HL-60/S4 treated with phorbol 12-myristate 13-acetate at 8.2 ng/mL for 4 days and 3 days (cell line): Measurements from ENCODE around the gene HVCN1.
"Not testable (repeated sequence)": the region's sequence is repeated elsewhere in the genome, so short reads cannot be mapped to it uniquely, and the experiment has no call there.

Experiments
- in situ Hi-C: fragments of 300-500 bp; cut with MboI; formaldehyde crosslinking; loops from 2 replicates; pipeline ENCODE4 v1.15.0; 2022; ENCODE audit warnings: low sequenced_read_pairs

The HVCN1 gene

GRCh38 chr12:110688446-110689280 lies at the start of gene HVCN1:
TSS of gene HVCN1 (minus strand) at chr12:110689115. CDS start at chr12:110683245, 5,870 bp downstream.
- in situ Hi-C loops, result no loop called here

GRCh38 chr12:110737532-110737931 lies 48.6 kb upstream of the HVCN1 start:
- in situ Hi-C loops, result no loop called here

GRCh38 chr12:110737016-110737415 lies 48.1 kb upstream of the HVCN1 start:
- in situ Hi-C loops, result not testable (repeated sequence)

- in situ Hi-C loops, result no loop called here
Observed at GRCh38 chr12:110733900-110734299, 45.0 kb upstream of the HVCN1 start.

- in situ Hi-C loops, result no loop called here
Observed at GRCh38 chr12:110733089-110733715, 44.3 kb upstream of the HVCN1 start.

- in situ Hi-C loops, result no loop called here
Observed at GRCh38 chr12:110732572-110732971, 43.7 kb upstream of the HVCN1 start.

GRCh38 chr12:110731479-110731878 lies 42.6 kb upstream of the HVCN1 start:
- in situ Hi-C loops, result no loop called here

- in situ Hi-C loops, result no loop called here
Observed at GRCh38 chr12:110728628-110729027, 39.7 kb upstream of the HVCN1 start.

- in situ Hi-C loops, result no loop called here
Observed at GRCh38 chr12:110726708-110727369, 37.9 kb upstream of the HVCN1 start.

- in situ Hi-C loops, result no loop called here
Observed at GRCh38 chr12:110726028-110726427, 37.1 kb upstream of the HVCN1 start.

- in situ Hi-C loops, result no loop called here
Observed at GRCh38 chr12:110725267-110725666, 36.4 kb upstream of the HVCN1 start.

- in situ Hi-C loops, result not testable (repeated sequence)
Observed at GRCh38 chr12:110722892-110723291, 34.0 kb upstream of the HVCN1 start.

- in situ Hi-C loops, result no loop called here
Observed at GRCh38 chr12:110721570-110721969, 32.7 kb upstream of the HVCN1 start.

- in situ Hi-C loops, result no loop called here
Observed at GRCh38 chr12:110720516-110720915, 31.6 kb upstream of the HVCN1 start.

- in situ Hi-C loops, result no loop called here
Observed at GRCh38 chr12:110718222-110718908, 29.4 kb upstream of the HVCN1 start.

GRCh38 chr12:110717037-110717436 lies 28.1 kb upstream of the HVCN1 start:
- in situ Hi-C loops, result no loop called here

- in situ Hi-C loops, result no loop called here
Observed at GRCh38 chr12:110708917-110709316, 20.0 kb upstream of the HVCN1 start.

GRCh38 chr12:110705309-110705708 lies 16.4 kb upstream of the HVCN1 start:
- in situ Hi-C loops, result no loop called here

- in situ Hi-C loops, result no loop called here
Observed at GRCh38 chr12:110704750-110705149, 15.8 kb upstream of the HVCN1 start.

- in situ Hi-C loops, result no loop called here
Observed at GRCh38 chr12:110704231-110704630, 15.3 kb upstream of the HVCN1 start.

GRCh38 chr12:110702081-110702480 lies 13.2 kb upstream of the HVCN1 start:
- in situ Hi-C loops, result no loop called here
